ENCODE results near the gene OR8G5.

- no peak for TF ChIP-seq CTCF (IDR thresholded peaks at IDR 0.05; ENCODE audit: insufficient read depth, low read length, poor library complexity, severe bottlenecking)
- no peak for TF ChIP-seq EZH2phosphoT487 (conservative IDR thresholded peaks at IDR 0.05; ENCODE audit: low read length)
Measured at GRCh38 chr11:124219126-124219525, 37.0 kb upstream of the OR8G5 start.

Measured in SU-DHL-6 (cell line).